HepG2 (cell line): Measurements from ENCODE around the gene EFNB1. TPM values are rescaled to one million over a fixed set of nuclear protein-coding genes. Genes with fewer than 3 reads are reported as not detected.

Source experiments
- ADNP ChIP-seq: sonication (generic); formaldehyde crosslinking; IDR thresholded peaks from 2 replicates; pipeline ENCODE4 v1.4.0; 2020; ENCODE audit warnings: missing genetic modification reagents
- EP300 ChIP-seq, 3 experiments: sonication (generic) in 1 of 3; formaldehyde crosslinking in 1 of 3; IDR thresholded peaks; 2 replicates each; pipeline versions ENCODE4 v1.5.1 to v1.6.1; 2011 to 2020; ENCODE audit warnings: low read depth in 2 of 3, low read length in 2 of 3, borderline replicate concordance in 1 of 3, improper control_type of control experiment in 1 of 3, mild to moderate bottlenecking in 1 of 3, missing genetic modification reagents in 1 of 3, moderate library complexity in 1 of 3
- FOXA3 ChIP-seq: IDR thresholded peaks from 2 replicates; pipeline ENCODE4 v1.6.1; 2016; ENCODE audit warnings: missing genetic modification reagents, missing compliant biosample characterization
- SP1 ChIP-seq, 2 experiments: fragments of 450-650 bp in 1 of 2; sonication (generic) in 1 of 2; formaldehyde crosslinking in 1 of 2; IDR thresholded peaks; 2 replicates each; pipeline versions ENCODE4 v1.4.0 to v1.6.1; 2016 to 2020; ENCODE audit warnings: missing genetic modification reagents in 1 of 2
- ZNF460 ChIP-seq: sonication (generic); formaldehyde crosslinking; IDR thresholded peaks from 2 replicates; pipeline ENCODE4 v1.5.1; 2020; ENCODE audit warnings: missing genetic modification reagents, mild to moderate bottlenecking, borderline replicate concordance
- ZNF468 ChIP-seq: sonication (generic); formaldehyde crosslinking; IDR thresholded peaks from 2 replicates; pipeline ENCODE4 v1.8.0; 2022; ENCODE audit warnings: mild to moderate bottlenecking, moderate library complexity, missing genetic modification reagents
- ZNF768 ChIP-seq: sonication (generic); formaldehyde crosslinking; IDR thresholded peaks from 2 replicates; pipeline ENCODE4 v1.4.0; 2020; ENCODE audit warnings: missing genetic modification reagents
- polyA plus RNA-seq, 8 experiments: library from polyadenylated mRNA; depleted of rRNA in 3 of 8; stranded (reverse) in 7 of 8; unstranded in 1 of 8; fragments of >200 nt; fragmentation: Illumina TruSeq in 4 of 8; extraction: Trizol in 4 of 8; gene quantifications; 2 replicates each; pipeline versions ENCODE4 v1.2.1 to v1.2.3, GENCODE V29; 2011 to 2016; ENCODE audit warnings: low read depth in 4 of 8, missing spikeins in 1 of 8, mixed read lengths in 1 of 8; ENCODE audit not compliant: insufficient read depth in 1 of 8
- total RNA-seq, 5 experiments: library from RNA; depleted of rRNA; stranded (reverse); fragments of >200 nt; fragmentation: Illumina TruSeq; extraction: Trizol; gene quantifications; 2 replicates each; pipeline ENCODE4 v1.2.3, GENCODE V29; 2016; ENCODE audit warnings: low read depth in 1 of 5
- TF ChIP-seq, protein P1 (sequence below): sonication (generic); formaldehyde crosslinking; IDR thresholded peaks from 2 replicates; pipeline ENCODE4 v1.5.1; 2020; ENCODE audit warnings: mild to moderate bottlenecking, missing genetic modification reagents, borderline replicate concordance
- TF ChIP-seq, protein P2 (sequence below): sonication (generic); formaldehyde crosslinking; IDR thresholded peaks from 2 replicates; pipeline ENCODE4 v1.5.1; 2020; ENCODE audit warnings: missing genetic modification reagents, mild to moderate bottlenecking, borderline replicate concordance

Gene EFNB1
- total and polyA plus RNA-seq, 2 of the 13 experiments (the other 11 are each of a cell fraction or from before 2014, with no cell fraction given) = 4.0 to 4.1 TPM

- TF ChIP-seq, protein P1, sequence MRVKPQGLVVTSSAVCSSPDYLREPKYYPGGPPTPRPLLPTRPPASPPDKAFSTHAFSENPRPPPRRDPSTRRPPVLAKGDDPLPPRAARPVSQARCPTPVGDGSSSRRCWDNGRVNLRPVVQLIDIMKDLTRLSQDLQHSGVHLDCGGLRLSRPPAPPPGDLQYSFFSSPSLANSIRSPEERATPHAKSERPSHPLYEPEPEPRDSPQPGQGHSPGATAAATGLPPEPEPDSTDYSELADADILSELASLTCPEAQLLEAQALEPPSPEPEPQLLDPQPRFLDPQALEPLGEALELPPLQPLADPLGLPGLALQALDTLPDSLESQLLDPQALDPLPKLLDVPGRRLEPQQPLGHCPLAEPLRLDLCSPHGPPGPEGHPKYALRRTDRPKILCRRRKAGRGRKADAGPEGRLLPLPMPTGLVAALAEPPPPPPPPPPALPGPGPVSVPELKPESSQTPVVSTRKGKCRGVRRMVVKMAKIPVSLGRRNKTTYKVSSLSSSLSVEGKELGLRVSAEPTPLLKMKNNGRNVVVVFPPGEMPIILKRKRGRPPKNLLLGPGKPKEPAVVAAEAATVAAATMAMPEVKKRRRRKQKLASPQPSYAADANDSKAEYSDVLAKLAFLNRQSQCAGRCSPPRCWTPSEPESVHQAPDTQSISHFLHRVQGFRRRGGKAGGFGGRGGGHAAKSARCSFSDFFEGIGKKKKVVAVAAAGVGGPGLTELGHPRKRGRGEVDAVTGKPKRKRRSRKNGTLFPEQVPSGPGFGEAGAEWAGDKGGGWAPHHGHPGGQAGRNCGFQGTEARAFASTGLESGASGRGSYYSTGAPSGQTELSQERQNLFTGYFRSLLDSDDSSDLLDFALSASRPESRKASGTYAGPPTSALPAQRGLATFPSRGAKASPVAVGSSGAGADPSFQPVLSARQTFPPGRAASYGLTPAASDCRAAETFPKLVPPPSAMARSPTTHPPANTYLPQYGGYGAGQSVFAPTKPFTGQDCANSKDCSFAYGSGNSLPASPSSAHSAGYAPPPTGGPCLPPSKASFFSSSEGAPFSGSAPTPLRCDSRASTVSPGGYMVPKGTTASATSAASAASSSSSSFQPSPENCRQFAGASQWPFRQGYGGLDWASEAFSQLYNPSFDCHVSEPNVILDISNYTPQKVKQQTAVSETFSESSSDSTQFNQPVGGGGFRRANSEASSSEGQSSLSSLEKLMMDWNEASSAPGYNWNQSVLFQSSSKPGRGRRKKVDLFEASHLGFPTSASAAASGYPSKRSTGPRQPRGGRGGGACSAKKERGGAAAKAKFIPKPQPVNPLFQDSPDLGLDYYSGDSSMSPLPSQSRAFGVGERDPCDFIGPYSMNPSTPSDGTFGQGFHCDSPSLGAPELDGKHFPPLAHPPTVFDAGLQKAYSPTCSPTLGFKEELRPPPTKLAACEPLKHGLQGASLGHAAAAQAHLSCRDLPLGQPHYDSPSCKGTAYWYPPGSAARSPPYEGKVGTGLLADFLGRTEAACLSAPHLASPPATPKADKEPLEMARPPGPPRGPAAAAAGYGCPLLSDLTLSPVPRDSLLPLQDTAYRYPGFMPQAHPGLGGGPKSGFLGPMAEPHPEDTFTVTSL = no peak
- TF ChIP-seq ZNF460 (CRISPR knock-in tag) (no peak), ZNF468 (no peak), EP300 (IDR thresholded peaks at IDR 0.05; ENCODE audit: low read depth in 2 of 2, low read length in 2 of 2) (no peak), EP300 (CRISPR knock-in tag; IDR thresholded peaks at IDR 0.05; ENCODE audit: borderline replicate concordance) (no peak), ADNP (CRISPR knock-in tag) (no peak), SP1 (IDR thresholded peaks at IDR 0.05) (no peak), SP1 (CRISPR knock-in tag; IDR thresholded peaks at IDR 0.05) (no peak), ZNF768 (CRISPR knock-in tag) (no peak), FOXA3 (no peak)
- TF ChIP-seq, protein P2, sequence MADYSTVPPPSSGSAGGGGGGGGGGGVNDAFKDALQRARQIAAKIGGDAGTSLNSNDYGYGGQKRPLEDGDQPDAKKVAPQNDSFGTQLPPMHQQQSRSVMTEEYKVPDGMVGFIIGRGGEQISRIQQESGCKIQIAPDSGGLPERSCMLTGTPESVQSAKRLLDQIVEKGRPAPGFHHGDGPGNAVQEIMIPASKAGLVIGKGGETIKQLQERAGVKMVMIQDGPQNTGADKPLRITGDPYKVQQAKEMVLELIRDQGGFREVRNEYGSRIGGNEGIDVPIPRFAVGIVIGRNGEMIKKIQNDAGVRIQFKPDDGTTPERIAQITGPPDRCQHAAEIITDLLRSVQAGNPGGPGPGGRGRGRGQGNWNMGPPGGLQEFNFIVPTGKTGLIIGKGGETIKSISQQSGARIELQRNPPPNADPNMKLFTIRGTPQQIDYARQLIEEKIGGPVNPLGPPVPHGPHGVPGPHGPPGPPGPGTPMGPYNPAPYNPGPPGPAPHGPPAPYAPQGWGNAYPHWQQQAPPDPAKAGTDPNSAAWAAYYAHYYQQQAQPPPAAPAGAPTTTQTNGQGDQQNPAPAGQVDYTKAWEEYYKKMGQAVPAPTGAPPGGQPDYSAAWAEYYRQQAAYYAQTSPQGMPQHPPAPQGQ (CRISPR knock-in tag) = no peak
These were observed 11.4 kb downstream of the EFNB1 start (continued) for GRCh38 chrX:68840256-68840655.
